HG03439 (cell line): ENCODE data around the gene NPIPB8.
A peak's percentile ranks its signal among the peaks of the same experiment; 100 is the strongest.
"Not testable (repeated sequence)": the region's sequence is repeated elsewhere in the genome, so short reads cannot be mapped to it uniquely, and the experiment has no call there.

Experiments used
- ATAC-seq: cut with Tn5 transposase; IDR thresholded peaks from one replicate; pipeline ENCODE4 v1.9.1; 2021; ENCODE audit warnings: mild to moderate bottlenecking, moderate library complexity; ENCODE audit not compliant: unreplicated experiment

NPIPB8 gene

DNA sequence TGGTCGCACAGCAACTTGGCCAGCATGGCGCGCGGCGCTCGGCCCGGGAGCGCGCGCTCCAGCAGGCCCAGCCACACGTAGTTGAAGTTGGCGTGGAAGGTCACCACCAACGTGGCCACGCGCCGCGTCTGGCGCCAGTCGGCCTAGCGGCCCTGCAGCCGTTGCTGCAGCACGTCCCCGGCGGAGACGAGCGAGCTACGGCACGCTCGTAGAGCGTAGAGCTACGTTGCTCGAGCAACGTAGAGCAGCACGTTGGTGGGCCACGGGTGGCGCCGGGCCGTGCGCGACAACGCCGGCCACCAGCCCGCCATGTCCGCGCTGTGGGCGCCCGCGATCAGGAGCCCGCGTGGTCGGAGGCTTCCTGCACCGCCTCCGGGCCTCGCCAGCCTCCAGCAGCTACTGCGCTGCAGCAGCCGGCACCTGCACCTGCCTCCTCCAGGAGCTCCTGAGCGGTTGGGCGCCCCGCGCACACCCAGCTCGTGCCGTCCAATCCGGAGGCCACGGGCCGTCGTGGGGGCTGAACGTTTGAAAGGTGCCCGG lies 14.6 kb upstream of the NPIPB8 start:
- no peak for ATAC-seq

DNA sequence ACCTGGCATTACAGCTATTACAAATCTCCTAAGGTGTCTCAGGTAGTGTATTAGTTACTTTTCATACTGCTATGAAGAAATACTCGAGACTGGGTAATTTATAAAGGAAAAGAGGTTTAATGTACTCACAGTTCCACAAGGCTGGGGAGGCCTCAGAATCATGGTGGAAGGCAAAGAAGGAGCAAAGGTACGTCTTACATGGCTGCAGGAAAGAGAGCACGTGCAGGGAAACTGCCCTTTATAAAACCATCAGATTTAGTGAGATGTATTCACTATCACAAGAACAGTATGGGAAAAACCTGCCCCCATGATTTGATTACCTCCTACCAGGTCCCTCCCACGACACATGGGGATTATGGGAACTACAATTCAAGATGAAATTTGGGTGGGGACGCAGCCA lies 7.0 kb upstream of the NPIPB8 start:
- not testable (repeated sequence) for ATAC-seq

DNA sequence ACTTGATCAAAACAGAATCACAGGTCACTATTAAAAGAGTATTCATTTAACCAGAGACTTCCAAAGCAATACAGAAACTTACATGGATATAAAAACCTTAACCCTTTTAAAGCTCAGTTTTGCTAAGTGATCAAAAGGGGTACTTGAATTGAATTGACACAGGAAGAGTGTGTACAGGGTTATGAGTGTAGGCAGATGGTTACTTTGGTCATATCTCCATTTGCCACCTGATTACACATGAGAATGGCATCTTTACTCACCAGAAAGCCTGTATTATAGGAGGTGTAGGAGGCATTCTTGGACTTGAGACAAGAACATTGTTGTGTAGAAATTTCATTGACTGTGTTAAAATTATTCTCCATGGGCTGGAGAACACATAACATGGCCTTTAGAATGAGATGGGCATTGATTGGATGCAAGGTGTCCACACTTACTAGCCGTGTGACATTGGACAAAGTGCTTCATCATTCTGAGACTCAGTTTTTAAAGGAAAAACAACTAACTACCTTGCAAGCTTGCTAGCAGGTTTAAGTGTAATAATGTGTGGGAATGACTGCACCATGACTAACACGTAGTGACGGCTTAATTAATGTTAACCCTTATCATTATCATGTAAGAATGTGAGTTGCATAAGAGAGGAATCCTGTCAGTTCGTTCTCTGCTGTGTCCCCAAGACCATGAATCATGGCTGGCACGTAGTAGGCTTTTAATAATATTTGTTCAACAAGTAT lies 1.6 kb upstream of the NPIPB8 start:
- not testable (repeated sequence) for ATAC-seq

DNA sequence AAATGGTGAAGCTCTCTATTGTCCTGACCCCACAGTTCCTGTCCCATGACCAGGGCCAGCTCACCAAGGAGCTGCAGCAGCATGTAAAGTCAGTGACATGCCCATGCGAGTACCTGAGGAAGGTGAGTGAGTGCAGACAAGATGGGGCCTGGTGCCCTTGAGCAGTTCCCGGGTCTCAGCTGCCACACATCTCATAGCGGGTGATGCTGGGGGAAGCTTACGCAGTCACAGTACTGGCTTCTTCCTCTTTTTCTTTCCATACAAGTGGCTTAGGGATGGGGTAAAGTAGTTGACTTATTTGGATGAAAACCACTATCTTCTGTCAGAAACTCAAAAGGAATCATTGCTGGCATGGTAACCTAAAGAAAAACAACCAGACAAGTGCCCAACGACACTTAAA lies 494 bp downstream of the NPIPB8 start:
- not testable (repeated sequence) for ATAC-seq

DNA sequence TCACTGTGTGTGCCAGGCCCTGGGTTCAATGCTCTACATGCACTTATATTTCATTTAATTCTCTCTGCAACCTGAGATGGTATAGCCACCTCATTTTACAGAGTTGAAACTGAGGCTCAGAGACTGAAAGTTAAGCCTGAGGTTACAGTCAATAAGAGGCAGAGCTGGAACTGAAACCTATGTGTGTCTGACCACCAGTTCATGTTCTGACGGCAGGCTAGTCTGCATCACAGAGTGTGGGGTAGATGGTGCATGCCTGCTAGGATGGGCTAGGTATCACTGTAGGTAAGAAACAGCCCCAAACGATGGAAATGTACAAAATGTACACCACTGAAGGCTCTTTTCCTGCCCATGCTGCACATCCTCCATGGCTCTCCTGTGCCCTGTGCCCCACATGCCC lies 2.1 kb downstream of the NPIPB8 start:
- not testable (repeated sequence) for ATAC-seq

DNA sequence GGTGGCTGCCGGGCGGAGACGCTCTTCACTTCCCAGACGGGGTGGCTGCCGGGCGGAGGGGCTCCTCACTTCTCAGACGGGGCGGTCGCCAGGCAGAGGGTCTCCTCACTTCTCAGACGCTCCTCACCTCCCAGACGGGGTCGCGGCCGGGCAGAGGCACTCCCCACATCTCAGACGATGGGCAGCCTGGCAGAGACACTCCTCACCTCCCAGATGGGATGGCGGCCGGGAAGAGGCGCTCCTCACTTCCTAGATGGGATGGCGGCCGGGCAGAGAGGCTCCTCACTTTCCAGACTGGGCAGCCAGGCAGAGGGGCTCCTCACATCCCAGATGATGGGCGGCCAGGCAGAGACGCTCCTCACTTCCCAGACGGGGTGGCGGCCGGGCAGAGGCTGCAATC lies 28.4 kb downstream of the NPIPB8 start:
- not testable (repeated sequence) for ATAC-seq

DNA sequence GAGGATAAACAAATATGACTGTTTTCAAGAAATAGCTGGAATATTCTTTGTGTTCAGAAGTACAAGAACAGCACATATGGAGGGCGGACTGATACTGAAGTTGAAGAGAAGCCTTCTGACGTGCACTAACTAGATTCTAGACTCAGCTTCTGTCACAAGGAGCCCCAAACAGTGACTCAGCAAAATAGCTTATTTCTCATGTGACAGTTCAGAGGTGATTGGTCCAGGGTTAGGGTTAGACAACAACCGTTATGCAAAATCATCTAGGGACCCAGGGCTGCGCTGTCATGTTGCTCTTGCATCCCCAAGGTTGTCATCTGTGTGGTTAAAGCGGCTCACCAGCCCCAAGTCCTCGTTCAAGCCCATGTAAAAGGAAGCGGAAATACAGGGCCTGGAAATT lies 29.6 kb downstream of the NPIPB8 start:
- not testable (repeated sequence) for ATAC-seq

DNA sequence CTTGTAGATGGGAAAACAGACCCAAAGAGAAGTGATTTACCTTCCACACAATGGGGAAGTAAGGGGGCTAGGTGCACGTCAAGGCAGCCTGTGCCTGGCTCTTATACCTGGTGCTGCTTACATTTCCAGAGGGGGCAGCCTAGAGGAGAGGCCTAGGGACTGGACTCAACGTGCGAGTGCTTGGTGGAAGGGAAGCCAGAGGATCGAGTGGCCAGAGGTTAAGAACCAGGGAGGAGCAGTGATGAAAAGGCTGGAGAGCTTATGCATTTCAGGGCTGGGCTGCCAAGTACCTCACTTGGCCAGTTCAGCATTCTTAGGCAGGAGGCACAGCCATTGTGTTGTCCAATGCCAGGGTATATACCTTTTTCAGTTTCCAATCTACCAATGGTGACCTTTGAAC lies 30.3 kb downstream of the NPIPB8 start:
- not testable (repeated sequence) for ATAC-seq

DNA sequence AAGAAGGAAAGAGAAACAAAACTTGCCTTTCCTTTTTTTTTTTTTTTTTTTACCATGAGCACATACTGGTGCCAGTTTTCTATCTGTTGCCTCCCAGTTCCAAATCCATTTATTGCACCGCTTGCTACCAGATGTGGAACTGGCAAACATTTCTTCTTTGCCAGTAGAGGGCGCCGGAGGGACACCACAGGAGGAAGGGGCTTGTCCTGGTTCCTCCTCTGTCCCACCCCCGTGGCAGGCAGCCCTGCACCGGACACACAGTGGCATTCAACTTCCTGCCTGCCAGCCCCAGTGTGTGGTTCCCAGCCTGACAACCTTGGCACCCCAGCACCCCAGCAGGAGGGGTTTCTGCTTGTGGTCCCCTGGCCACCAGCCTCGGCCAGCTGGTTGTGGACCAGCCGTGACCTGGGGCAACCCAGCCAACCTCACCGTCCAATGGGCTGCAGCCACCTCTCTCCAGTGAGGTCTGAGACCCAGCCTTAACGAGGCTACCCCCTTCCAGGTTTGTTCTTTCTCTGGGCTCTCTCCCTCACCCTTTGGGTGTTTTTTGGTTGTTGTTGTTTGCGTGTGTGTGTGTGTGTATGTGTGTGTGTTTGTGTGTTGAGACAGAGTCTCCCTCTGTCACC lies 50.6 kb downstream of the NPIPB8 start:
- ATAC-seq = peak; percentile 69

DNA sequence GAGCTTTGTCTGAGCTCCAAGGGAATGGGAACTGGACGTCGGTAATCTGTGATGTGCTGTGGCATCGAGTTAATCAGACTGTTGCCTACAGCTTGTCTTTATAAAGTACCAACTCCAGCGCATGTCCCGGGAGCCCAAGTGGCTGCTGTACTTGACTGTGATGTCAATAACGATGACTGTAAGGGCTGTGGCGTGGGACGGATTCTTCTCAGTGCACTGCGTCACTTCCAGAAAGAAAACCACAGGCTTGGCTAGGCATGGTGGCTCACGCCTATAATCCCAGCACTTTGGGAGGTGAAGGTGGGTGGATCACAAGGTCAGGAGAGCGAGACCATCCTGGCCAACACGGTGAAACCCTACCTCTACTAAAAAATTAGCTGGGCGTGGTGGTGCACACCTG lies 51.6 kb downstream of the NPIPB8 start:
- not testable (repeated sequence) for ATAC-seq

DNA sequence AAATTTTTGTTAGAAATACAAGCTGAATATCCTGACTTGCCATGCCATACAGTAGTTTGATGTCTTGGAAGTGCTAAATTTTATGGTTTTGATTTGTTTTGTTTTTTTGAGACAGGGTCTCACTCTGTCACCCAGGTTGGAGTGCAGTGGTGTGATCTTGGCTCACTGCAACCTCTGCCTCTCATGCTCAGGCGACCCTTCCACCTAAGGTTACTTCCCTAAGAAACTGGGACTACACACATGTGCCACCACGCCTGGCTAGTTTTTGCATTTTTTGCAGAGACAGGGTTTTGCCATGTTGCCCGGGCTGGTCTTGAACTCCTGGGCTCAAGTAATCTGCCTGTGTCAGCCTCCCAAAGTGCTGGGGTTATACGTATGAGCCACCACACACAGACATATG lies 53.9 kb downstream of the NPIPB8 start:
- not testable (repeated sequence) for ATAC-seq

DNA sequence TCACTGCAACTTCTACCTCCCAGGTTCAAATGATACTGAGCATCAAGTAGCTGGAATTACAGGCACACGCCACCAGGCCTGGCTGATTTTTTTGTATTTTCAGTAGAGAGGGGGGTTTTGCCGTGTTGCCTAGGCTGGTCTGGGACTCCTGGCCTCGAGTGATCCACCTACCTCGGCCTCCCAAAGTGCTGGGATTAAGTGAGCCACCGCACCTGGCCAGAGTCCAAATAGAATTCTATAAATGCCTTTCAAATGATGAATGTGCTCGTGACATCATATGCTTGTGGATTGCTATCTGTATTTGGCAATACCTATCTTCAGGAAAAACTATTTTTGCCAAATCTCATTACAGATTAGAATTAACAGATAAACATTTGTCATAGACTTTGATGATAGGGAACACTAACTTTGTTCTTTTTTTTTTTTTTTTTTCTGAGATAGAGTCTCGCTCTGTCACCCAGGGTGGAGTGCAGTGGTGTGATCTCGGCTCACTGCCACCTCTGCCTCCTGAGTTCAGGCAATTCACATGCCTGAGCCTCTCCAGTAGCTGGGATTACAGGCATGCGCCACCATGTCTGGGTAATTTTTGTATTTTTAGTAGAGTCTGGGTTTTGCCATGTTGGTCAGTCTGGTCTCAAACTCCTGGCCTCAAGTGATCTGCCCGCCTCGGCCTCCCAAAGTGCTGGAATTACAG lies 55.5 kb downstream of the NPIPB8 start:
- ATAC-seq = not testable (repeated sequence)

DNA sequence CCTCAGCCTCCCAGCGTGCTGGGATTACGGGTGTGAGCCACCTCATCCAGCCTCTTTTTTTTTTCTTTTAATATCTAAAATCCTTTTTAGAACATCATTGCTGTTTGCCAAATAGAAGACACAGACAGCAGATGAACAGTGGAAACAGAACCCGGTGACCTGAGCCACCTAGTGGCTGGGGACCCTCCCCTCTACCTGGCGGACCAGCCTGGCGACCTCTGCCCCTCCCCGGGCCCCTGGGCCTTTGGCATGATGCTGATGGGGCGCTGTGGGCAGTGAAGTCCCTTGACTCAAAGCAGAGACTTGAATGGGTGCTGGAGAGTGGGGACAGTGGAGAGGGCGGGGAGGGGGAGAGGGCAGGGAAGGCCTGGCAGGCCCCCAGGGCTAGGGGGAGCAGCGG lies 61.9 kb downstream of the NPIPB8 start:
- not testable (repeated sequence) for ATAC-seq

DNA sequence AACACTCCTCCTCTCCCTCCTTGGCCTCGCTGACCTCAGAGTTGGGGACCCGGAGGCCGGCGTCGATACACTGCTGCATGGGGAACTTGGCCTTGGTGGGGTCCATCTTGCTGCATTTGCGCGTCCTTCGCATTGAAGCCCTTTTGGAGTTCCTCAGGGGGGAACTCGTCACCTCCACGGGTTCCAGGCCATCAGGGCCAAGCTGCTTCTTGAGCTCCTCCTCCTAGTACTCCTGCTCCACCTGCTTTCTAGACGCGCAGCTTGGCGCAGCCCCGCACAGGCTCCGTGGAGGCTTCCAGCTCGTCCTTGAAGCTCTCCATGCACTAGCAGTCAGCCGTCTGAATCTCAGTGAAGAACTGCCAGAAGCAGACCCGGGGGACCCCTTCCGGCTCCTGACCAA lies 62.5 kb downstream of the NPIPB8 start:
- not testable (repeated sequence) for ATAC-seq

DNA sequence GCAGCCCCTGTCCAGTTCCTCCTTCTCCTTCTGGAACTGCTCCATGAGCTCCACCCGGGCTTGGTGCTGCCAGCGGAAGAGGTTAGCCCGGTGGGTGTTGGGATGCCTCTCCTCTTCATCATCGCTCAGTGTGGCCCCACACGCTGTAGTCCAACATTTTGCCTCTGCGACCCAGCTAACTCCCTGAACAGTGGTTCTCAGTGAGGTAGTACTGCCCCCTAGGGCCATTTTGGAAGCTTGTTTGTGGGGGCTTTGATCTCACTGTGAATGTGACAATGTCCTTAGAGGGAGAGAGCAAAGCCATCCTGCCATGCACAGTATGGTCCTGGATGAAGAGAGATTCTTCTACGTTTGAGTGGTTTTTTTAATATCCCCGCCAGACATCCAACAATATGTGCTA lies 63.5 kb downstream of the NPIPB8 start:
- not testable (repeated sequence) for ATAC-seq

DNA sequence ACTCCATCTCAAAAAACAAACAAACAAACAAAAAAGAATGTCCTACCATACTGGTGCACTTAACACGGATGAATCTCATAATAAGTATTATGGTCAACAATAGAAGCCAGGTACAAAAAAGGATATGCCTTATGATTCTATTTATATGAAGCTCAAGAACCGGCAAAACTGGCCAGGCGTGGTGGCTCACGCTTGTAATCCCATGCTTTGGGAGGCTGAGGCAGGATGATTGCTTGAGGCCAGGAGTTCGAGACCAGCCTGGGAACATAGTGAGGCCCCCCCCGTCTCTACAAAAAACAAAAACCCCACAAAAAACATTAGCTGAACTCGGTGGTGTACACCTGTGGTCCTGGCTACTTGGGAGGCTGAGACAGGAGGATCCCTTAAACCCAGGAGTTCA lies 66.4 kb downstream of the NPIPB8 start:
- ATAC-seq = not testable (repeated sequence)
